Right lobe of liver (tissue), 4 donors: ENCODE results near the gene OSBPL9.

Experiments
- POLR2A ChIP-seq: fragments of 450-650 bp; IDR thresholded peaks from one replicate; pipeline ENCODE4 v1.6.1; 2017; ENCODE audit warnings: antibody characterized with exemption, mild to moderate bottlenecking
- TF ChIP-seq, protein P1 (sequence below), 4 donors: fragments of 200-600 bp in 3 of 4; fragments of 450-650 bp in 1 of 4; IDR thresholded peaks; one replicate each; pipeline versions ENCODE4 v1.5.1 to v1.8.0; 2016 to 2022; ENCODE audit warnings: antibody characterized with exemption in 4 of 4, mild to moderate bottlenecking in 2 of 4
- donor health status: DM: no; HTN: no; CAD: no.
- donor health status: DM: no; HTN: no; CAD: no.
- donor health status: DM: no; HTN: yes; CAD: no.

DNA sequence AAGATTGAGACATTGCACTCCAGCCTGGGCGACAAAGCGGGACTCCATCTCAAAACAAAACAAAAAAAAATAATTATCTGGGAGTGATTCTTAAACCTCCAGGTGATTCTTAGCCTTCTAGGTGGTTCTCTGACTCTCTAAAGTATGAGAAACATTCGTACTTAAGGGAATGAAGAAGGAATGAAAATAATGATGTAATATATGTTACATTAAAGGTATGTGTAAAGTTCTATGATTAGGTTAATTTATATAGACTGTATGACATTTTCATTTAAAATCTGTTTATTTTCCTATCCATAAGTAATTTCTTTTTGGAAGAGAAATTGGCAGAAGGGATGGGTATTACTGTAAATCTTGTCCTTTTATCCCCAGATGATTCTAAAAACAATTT is 34.7 kb downstream of the OSBPL9 start:
- TF ChIP-seq, protein P1, sequence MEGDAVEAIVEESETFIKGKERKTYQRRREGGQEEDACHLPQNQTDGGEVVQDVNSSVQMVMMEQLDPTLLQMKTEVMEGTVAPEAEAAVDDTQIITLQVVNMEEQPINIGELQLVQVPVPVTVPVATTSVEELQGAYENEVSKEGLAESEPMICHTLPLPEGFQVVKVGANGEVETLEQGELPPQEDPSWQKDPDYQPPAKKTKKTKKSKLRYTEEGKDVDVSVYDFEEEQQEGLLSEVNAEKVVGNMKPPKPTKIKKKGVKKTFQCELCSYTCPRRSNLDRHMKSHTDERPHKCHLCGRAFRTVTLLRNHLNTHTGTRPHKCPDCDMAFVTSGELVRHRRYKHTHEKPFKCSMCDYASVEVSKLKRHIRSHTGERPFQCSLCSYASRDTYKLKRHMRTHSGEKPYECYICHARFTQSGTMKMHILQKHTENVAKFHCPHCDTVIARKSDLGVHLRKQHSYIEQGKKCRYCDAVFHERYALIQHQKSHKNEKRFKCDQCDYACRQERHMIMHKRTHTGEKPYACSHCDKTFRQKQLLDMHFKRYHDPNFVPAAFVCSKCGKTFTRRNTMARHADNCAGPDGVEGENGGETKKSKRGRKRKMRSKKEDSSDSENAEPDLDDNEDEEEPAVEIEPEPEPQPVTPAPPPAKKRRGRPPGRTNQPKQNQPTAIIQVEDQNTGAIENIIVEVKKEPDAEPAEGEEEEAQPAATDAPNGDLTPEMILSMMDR (IDR thresholded peaks at IDR 0.05): no peak
- no peak for TF ChIP-seq POLR2A
